GM20431 (cell line): ENCODE data around the gene TMEM238.
"Not testable (repeated sequence)": the region's sequence is repeated elsewhere in the genome, so short reads cannot be mapped to it uniquely, and the experiment has no call there.

ENCODE experiments used
- in situ Hi-C: fragments of 300-500 bp; cut with MseI, MboI; formaldehyde crosslinking; loops from one replicate; pipeline ENCODE4 v1.15.0; 2020; ENCODE audit warnings: low sequenced_read_pairs; ENCODE audit not compliant: unreplicated experiment

TMEM238 gene, protein sequence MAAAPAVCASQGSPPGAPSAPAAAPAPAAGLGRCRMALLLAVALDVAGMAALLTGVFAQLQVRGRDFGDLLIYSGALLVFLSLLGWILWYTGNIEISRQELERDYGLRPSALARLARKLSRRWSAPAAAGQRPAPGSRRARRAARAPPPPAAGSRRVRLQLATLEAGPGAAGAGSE

DNA sequence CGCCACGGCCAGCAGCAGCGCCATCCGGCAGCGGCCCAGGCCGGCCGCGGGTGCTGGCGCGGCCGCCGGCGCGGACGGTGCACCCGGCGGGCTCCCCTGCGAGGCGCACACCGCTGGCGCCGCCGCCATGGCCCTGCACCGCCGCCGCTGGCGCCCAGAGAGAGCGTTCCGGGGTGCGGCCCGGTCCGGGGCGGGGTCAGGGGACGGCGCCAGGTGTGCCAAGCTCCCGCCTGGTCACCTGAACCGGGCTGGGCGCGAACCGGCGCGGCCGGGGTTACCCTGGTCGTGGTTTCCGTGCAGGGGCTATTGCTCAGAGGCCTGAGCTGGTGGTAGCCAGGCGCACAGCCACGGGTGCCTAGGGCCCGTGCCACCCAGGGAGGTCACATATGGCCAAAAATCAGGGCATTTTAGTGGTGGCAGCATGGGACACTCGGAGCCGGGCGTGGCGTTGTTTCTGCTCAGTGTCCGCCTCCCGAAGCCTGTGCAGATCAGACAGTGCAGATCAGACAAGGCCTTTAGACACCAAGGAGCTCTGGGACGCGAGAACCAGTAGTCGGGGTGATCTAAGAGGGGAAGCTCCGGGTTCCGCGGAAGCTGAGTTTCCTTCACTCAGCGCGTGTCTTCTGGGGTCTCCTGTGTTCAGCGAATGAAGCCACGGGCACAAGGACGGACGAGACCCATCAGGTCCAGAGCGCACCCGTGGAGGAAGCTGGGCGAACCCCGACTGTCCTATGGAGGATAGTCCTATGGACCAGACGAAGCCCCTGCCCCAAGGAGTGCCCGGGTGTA, at the start of gene TMEM238:
Gene TMEM238, minus strand, starts transcription at position 162 of the 789 bp plus-strand sequence. Its CDS starts 33 bp downstream, at position 129.
- in situ Hi-C loops = no loop called here

- in situ Hi-C loops = no loop called here
Observed at GRCh38 chr19:55433292-55433691, 49.2 kb upstream of the TMEM238 start.

GRCh38 chr19:55432241-55432959, 48.3 kb upstream of the TMEM238 start:
- in situ Hi-C loops = no loop called here

DNA sequence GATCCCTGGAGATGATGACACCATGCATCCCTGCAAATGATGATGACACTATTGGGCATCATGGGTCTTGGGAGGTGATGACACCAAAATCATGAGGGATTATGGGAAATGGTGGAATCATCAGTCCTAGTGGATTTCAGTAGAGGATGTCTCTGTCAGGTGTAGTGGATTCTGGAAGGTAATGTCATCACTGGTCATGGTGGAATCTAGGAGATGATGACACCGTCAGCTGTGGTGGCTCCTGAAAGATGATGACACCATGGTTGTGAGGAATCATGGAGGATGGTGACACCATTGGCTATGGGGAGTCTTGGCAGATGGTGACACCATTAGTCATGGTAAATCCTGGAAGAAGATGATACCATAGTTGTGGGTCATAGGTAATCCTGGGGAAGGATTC, 47.1 kb upstream of the TMEM238 start:
- in situ Hi-C loops = no loop called here

- in situ Hi-C loops = no loop called here
Observed at GRCh38 chr19:55426042-55426441, 42.0 kb upstream of the TMEM238 start.

DNA sequence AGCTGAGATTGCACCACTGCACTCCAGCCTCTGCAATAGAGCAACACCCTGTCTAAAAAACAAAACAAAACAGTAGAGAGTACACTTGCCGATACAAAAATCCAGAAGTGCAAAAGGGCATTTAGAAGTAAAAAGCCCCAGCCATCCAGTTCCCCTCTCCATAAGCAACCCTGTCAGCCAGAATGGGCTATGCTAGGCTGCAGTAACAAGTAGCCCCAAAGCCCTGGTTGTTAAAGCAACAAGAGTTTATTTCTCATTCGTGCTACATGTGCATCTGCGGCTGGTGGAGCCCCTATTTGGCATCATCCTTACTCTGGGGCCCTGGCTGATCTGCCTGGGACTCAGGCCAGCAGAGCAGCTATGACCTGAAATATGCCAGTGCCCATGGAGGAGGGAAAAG, 40.4 kb upstream of the TMEM238 start:
- in situ Hi-C loops = no loop called here

DNA sequence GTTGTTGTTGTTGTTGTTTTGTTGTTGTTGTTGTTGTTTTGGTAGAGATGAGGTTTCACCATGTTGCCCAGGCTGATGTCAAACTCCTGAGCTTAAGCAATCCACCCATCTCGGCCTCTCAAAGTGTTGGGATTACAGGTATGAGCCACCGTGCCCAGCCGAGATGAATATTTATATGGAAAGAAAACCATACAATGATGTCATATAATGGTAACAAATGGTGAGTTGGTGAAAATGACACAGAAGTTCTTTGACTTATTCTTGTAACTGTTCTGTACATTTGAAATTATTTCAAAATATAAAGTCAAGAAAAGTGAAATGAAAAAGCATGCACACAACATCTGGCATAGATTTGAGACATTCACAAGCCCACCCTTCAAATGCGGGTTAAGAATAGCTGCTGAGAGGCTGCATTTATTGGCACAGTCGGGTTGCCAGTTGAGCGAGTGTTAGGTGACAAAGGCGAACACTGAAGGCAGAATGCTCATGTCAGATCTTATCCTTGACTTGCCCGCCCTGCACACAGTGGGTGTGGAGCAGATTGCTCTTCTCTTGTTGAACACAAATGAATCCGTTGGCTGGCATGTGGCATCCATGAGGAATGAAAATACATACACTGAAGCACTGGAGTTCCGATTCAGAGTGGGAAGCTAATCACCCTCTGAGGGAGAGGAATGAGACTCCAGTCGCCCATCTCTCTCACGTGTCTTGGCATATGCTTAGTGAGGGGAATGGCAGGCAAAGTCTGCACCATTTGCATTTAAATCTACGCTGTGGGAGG, 39.3 kb upstream of the TMEM238 start:
- in situ Hi-C loops = no loop called here

- in situ Hi-C loops = not testable (repeated sequence)
Observed at GRCh38 chr19:55421281-55421680, 37.2 kb upstream of the TMEM238 start.

DNA sequence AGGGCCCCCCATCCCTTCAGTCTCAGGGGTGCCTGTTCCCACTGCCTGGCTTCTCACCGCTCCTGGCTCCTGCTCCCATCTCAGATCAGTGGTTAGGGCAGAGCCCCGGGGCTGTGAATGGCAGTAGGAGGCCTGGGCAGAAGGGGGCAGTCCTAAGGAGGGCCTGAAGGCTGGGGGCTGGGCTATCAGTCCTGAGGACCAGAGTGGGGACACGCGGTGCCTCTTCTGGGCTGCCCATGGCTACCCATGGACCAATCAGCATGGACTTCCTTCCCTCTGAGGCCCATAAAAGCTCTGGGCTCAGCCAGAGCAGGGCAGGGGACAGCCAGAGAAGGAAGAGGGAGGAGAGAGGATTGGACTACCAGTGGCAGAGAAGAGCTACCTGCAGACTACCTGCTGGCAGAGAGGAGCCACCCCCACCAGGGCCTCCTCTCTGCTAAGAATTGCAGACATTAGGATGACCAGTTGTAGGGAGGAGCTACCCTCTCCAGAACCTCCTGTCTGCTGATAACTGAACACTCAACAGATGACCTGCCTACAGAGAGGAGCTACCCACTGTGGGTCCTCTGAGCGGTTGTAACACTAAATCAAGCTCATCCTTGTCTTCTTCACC, 35.6 kb upstream of the TMEM238 start:
- in situ Hi-C loops = no loop called here

- in situ Hi-C loops = no loop called here
Observed at GRCh38 chr19:55419103-55419502, 35.0 kb upstream of the TMEM238 start.

DNA sequence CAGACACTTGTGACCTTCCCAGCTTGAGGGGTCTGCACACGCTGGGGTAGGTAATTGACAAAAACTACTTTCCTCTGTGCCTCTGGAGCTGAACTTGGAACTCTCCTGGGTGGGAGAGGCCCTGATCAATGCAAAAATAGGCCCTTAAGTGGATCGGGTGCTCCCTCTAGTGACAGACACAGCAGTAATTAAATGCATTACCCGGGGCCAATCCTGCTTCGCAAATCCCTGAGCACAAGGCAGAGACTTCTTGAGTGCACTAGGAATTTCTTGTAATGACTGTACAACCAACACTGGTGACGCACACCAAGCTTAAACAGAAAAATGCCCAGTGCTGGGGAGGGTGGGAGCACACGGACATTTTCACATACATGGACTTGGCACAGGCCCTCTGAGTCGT, 34.1 kb upstream of the TMEM238 start:
- in situ Hi-C loops = no loop called here

GRCh38 chr19:55410168-55410567, 26.1 kb upstream of the TMEM238 start:
- in situ Hi-C loops = no loop called here

DNA sequence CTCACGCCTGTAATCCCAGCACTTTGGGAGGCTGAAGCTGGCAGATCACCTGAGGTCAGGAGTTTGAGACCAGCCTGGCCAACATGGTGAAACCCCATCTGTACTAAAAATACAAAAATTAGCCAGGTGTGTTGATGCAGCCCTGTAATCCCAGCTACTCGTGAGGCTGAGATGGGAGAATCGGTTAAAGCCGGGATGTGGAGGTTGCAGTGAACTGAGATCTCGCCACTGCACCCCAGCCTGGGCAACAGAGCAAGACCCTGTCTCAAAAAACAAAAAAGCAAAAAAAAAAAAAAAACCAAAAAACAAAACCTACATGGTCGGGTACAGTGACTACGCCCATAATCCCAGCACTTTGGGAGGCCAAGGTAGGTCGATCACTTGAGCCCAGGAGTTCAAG, 25.1 kb upstream of the TMEM238 start:
- in situ Hi-C loops = not testable (repeated sequence)

DNA sequence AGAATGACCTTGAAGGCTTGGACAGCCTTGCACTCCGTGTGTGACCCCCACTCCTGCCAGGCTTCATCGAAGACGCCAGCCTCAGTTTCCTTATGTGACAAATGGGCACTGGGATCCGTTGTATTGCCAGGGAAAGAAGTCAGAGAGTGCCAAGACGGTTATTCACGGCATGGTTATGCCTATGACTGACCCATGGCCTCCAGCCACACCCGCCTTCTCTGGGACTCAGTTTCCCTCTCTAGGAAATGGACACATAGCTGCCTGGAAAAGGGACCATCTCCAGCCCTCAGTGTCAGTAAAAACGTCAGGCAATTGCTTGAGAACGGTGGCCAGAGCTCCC, 24.4 kb upstream of the TMEM238 start:
- in situ Hi-C loops = no loop called here

GRCh38 chr19:55407800-55408532, 23.9 kb upstream of the TMEM238 start:
- in situ Hi-C loops = no loop called here

DNA sequence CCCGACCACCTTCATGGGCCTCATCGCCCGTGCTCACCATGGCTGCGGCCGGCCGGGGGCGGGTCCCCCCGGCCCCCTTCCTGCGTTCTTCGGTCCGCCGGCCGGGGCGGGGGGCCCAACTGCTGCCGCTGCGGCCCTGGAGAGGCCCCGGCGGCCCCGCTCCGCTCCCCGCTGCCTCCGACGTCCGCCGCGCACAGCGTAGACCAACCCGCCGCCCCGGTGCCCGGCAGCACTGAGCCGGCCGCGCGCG, 23.4 kb upstream of the TMEM238 start, which contains the start of gene UBE2S:
Gene UBE2S, minus strand, starts transcription at position 239 of the 250 bp plus-strand sequence. Its CDS starts 199 bp downstream, at position 40.
- in situ Hi-C loops = not testable (repeated sequence)

- in situ Hi-C loops = no loop called here
Observed at GRCh38 chr19:55406826-55407549, 22.9 kb upstream of the TMEM238 start.

DNA sequence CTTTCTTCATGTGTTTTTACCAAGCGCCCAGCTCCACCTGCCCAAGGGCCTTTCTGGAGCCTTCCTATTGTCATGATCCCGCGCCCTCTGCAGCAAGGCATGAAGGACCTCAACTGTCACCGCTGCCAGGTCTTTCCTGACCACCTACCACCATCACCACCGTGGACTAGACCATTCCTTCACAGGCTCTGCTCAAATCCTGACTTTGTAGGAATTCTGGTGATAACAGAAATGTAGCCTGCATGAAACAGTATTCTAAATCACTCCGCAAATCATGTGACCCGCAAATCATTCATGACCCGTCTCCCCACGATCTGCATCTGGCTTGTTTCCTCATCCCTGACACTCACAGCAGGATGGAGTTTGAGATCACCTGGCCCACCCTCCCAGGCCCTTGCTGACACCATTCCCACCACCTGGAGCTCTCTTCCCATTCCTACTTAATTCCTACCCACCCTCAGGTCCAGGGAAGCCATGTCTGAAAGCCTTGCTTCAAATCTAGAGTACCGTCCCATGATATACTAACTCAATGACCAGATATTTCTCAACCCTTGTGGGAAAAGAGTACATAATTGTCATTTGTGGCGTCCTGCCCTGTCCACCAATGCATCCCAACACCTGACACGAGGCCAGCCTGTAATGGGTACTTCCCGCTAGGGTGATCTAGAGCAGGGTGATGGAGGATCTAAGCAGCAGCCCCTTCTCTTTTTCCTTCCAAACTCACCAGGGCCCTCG, 22.2 kb upstream of the TMEM238 start:
- in situ Hi-C loops = no loop called here
